SK-N-SH treated with all-trans-retinoic acid at 6 μM for 48 hours (cell line): ENCODE results near the gene HLA-DRB5.

Source experiments
- ESRRG ChIP-seq: fragments of 250-450 bp; sonication (Bioruptor Pico); IDR thresholded peaks from 2 replicates; pipeline ENCODE4 v1.6.1; 2021; ENCODE audit warnings: mild to moderate bottlenecking
- ISL1 ChIP-seq: fragments of 250-450 bp; sonication (Bioruptor Pico); IDR thresholded peaks from 2 replicates; pipeline ENCODE4 v2.1.2; 2022; ENCODE audit warnings: mild to moderate bottlenecking, moderate library complexity
- RARB ChIP-seq: fragments of 250-450 bp; sonication (Bioruptor Pico); IDR thresholded peaks from 2 replicates; pipeline ENCODE4 v1.8.0; 2021; ENCODE audit warnings: mild to moderate bottlenecking, moderate library complexity
- TCF4 ChIP-seq: fragments of 250-450 bp; sonication (Bioruptor Pico); IDR thresholded peaks from 2 replicates; pipeline ENCODE4 v1.8.0; 2021; ENCODE audit warnings: mild to moderate bottlenecking, moderate library complexity, borderline replicate concordance
- TOX ChIP-seq: fragments of 250-450 bp; sonication (Bioruptor Pico); IDR thresholded peaks from 2 replicates; pipeline ENCODE4 v1.8.0; 2021; ENCODE audit warnings: mild to moderate bottlenecking, moderate library complexity, borderline replicate concordance
- ZFP3 ChIP-seq: fragments of 250-450 bp; sonication (Bioruptor Pico); IDR thresholded peaks from 2 replicates; pipeline ENCODE4 v1.5.0; 2020; ENCODE audit warnings: mild to moderate bottlenecking, moderate library complexity

GRCh38 chr6:32484614-32484998 lies 45.5 kb downstream of the HLA-DRB5 start:
- no peak for TF ChIP-seq TCF4 (CRISPR knock-in tag)
- TF ChIP-seq RARB (CRISPR knock-in tag) = no peak
- TF ChIP-seq ZFP3 (CRISPR knock-in tag) = no peak
- no peak for TF ChIP-seq ISL1 (CRISPR knock-in tag)
- TF ChIP-seq TOX (CRISPR knock-in tag) = no peak
- no peak for TF ChIP-seq ESRRG (CRISPR knock-in tag)
